CD14-positive monocyte (primary cell): Measurements from ENCODE around the gene SH2B2. TPM values are rescaled to one million over a fixed set of nuclear protein-coding genes. Genes with fewer than 3 reads are reported as not detected.
"Not testable (repeated sequence)": the region's sequence is repeated elsewhere in the genome, so short reads cannot be mapped to it uniquely, and the experiment has no call there.

ENCODE experiments used
- DNase-seq, 3 donors: peaks; one replicate each; pipeline ENCODE4 v3.0.0-alpha.2; 2011 to 2022
- H2AFZ ChIP-seq: 2 replicates; pipeline ENCODE4 v1.6.0; 2012; ENCODE audit warnings: mild to moderate bottlenecking, low read depth, low read length, inconsistent platforms; ENCODE audit not compliant: insufficient read depth, poor library complexity, severe bottlenecking
- H3K27ac ChIP-seq, 2 donors: 1 replicate in 1 of 2; 2 replicates in 1 of 2; pipeline ENCODE4 v1.5.1; 2012 to 2013; ENCODE audit warnings: low read length in 2 of 2, control low read depth in 1 of 2, inconsistent platforms in 1 of 2, low read depth in 1 of 2, mild to moderate bottlenecking in 1 of 2
- H3K27me3 ChIP-seq, 2 donors: one replicate each; pipeline versions ENCODE4 v1.6.0 to v1.6.1; 2011 to 2013; ENCODE audit warnings: low read length in 2 of 2; ENCODE audit not compliant: control insufficient read depth in 2 of 2, insufficient read depth in 2 of 2
- H3K36me3 ChIP-seq, 2 donors: replicated peaks in 1 of 2; 1 replicate in 1 of 2; 2 replicates in 1 of 2; pipeline versions ENCODE4 v1.5.1 to v1.6.1; 2012 to 2013; ENCODE audit warnings: low read length in 2 of 2, control low read depth in 1 of 2, inconsistent platforms in 1 of 2, mild to moderate bottlenecking in 1 of 2; ENCODE audit not compliant: insufficient read depth in 2 of 2, control insufficient read depth in 1 of 2
- H3K4me1 ChIP-seq, 2 donors: 1 replicate in 1 of 2; 2 replicates in 1 of 2; pipeline versions ENCODE4 v1.5.1 to v1.6.1; 2012 to 2013; ENCODE audit warnings: low read length in 2 of 2, control low read depth in 1 of 2, inconsistent platforms in 1 of 2, mild to moderate bottlenecking in 1 of 2, moderate library complexity in 1 of 2; ENCODE audit not compliant: insufficient read depth in 2 of 2, control insufficient read depth in 1 of 2
- H3K4me2 ChIP-seq: replicated peaks from 2 replicates; pipeline ENCODE3; 2012; ENCODE audit warnings: low read length, moderate library complexity, mild to moderate bottlenecking; ENCODE audit not compliant: poor library complexity, severe bottlenecking; ENCODE audit errors: extremely low read depth
- H3K4me3 ChIP-seq, 3 experiments: fragments of 200-600 bp in 1 of 3; sonication (generic) in 1 of 3; replicated peaks in 1 of 3; 1 replicate in 2 of 3; 2 replicates in 1 of 3; pipeline ENCODE4 v1.5.1; 2011 to 2013; ENCODE audit warnings: low read length in 3 of 3, mild to moderate bottlenecking in 3 of 3, control low read depth in 2 of 3, low read depth in 2 of 3, inconsistent platforms in 1 of 3, moderate library complexity in 1 of 3
- H3K79me2 ChIP-seq: 2 replicates; pipeline ENCODE4 v1.6.0; 2012; ENCODE audit warnings: mild to moderate bottlenecking, control low read depth, inconsistent platforms, low read length, moderate library complexity; ENCODE audit not compliant: insufficient read depth
- H3K9ac ChIP-seq: 2 replicates; pipeline ENCODE4 v1.6.0; 2017; ENCODE audit warnings: low read length, mild to moderate bottlenecking; ENCODE audit not compliant: insufficient read depth, poor library complexity, severe bottlenecking
- H3K9me3 ChIP-seq, 2 donors: replicated peaks in 1 of 2; 1 replicate in 1 of 2; 2 replicates in 1 of 2; pipeline versions ENCODE4 v1.5.1 to v1.6.1; 2012 to 2013; ENCODE audit warnings: low read length in 2 of 2, control low read depth in 1 of 2; ENCODE audit not compliant: control insufficient read depth in 1 of 2, insufficient read depth in 1 of 2
- H4K20me1 ChIP-seq: 2 replicates; pipeline ENCODE4 v1.6.0; 2012; ENCODE audit warnings: mild to moderate bottlenecking, low read length, control low read depth, moderate library complexity; ENCODE audit not compliant: insufficient read depth
- H3K27ac Mint-ChIP-seq, 7 donors: one replicate each; pipeline ENCODE4 v1.8.0; 2020; ENCODE audit warnings: mild to moderate bottlenecking in 7 of 7, mixed read lengths in 7 of 7, moderate library complexity in 6 of 7, inconsistent platforms in 2 of 7
- H3K27me3 Mint-ChIP-seq, 3 donors: one replicate each; pipeline ENCODE4 v1.8.0; 2021 to 2022; ENCODE audit warnings: low read depth in 3 of 3, mild to moderate bottlenecking in 3 of 3, mixed read lengths in 3 of 3, moderate library complexity in 3 of 3, inconsistent platforms in 1 of 3
- H3K36me3 Mint-ChIP-seq, 2 donors: one replicate each; pipeline ENCODE4 v1.8.0; 2020; ENCODE audit warnings: mixed read lengths in 2 of 2, inconsistent platforms in 1 of 2, mild to moderate bottlenecking in 1 of 2
- H3K4me1 Mint-ChIP-seq: one replicate; pipeline ENCODE4 v1.8.0; 2020; ENCODE audit warnings: mild to moderate bottlenecking, mixed read lengths
- H3K4me3 Mint-ChIP-seq, 2 donors: one replicate each; pipeline ENCODE4 v1.8.0; 2020; ENCODE audit warnings: mild to moderate bottlenecking in 2 of 2, mixed read lengths in 2 of 2, moderate library complexity in 1 of 2
- H3K9me3 Mint-ChIP-seq, 7 donors: one replicate each; pipeline ENCODE4 v1.8.0; 2020 to 2022; ENCODE audit warnings: mixed read lengths in 7 of 7, mild to moderate bottlenecking in 6 of 7, moderate library complexity in 6 of 7, inconsistent platforms in 2 of 7
- WGBS: methylation state at CpG from one replicate; pipeline ENCODE4 v1.1.5; 2013; ENCODE audit warnings: missing lambda C conversion rate; ENCODE audit not compliant: insufficient coverage; 5-methylcytosine and 5-hydroxymethylcytosine counted together
- intact Hi-C, 2 donors: fragments of 100-400 bp; cut with micrococcal nuclease; formaldehyde crosslinking; loops; one replicate each; pipeline versions ENCODE4 v1.15.0 to v1.15.1; 2023
- polyA plus RNA-seq, 3 donors: library from polyadenylated mRNA; depleted of rRNA in 1 of 3; unstranded in 2 of 3; stranded (reverse) in 1 of 3; fragments of 300-500 nt in 2 of 3; fragments of >200 nt in 1 of 3; fragmentation: Illumina TruSeq in 2 of 3; gene quantifications; 1 replicate in 2 of 3; 2 replicates in 1 of 3; pipeline ENCODE4 v1.2.3, GENCODE V29; 2012 to 2021

Gene SH2B2
- polyA plus RNA-seq, 3 donors: 3.8 to 26.3 (median 4.7) TPM

GRCh38 chr7:102330666-102331460 lies 44.2 kb downstream of the SH2B2 start:
- DNase-seq, H3K27me3 ChIP-seq, H3K4me3 ChIP-seq, H3K27me3 Mint-ChIP-seq, H3K9ac ChIP-seq, H3K4me3 Mint-ChIP-seq, H3K9me3 ChIP-seq, H3K36me3 Mint-ChIP-seq, H3K4me1 ChIP-seq, H4K20me1 ChIP-seq, H3K79me2 ChIP-seq, H3K4me2 ChIP-seq, H3K36me3 ChIP-seq, H3K9me3 Mint-ChIP-seq, intact Hi-C loops, H3K27ac ChIP-seq, H2AFZ ChIP-seq: not testable (repeated sequence)
- WGBS: 93% methylated on average over 5 of the region's 8 CpGs
- H3K4me1 Mint-ChIP-seq: peaks cover 17% of the 10 kb centered on the region
- peak overlapping the region in 1 of 7 donors; percentile 17 for H3K27ac Mint-ChIP-seq

GRCh38 chr7:102335574-102335973 lies 48.9 kb downstream of the SH2B2 start:
- H3K9me3 Mint-ChIP-seq, H3K27ac Mint-ChIP-seq, intact Hi-C loops, H3K9me3 ChIP-seq, H3K4me3 ChIP-seq, H2AFZ ChIP-seq, H3K36me3 Mint-ChIP-seq, H3K4me1 Mint-ChIP-seq, H3K27me3 Mint-ChIP-seq, H4K20me1 ChIP-seq, H3K4me3 Mint-ChIP-seq, H3K79me2 ChIP-seq, H3K4me1 ChIP-seq, H3K27me3 ChIP-seq, DNase-seq, H3K9ac ChIP-seq, H3K27ac ChIP-seq, H3K4me2 ChIP-seq, H3K36me3 ChIP-seq: not testable (repeated sequence)
- WGBS: 95% methylated on average over 3 of the region's 7 CpGs

- H3K27me3 Mint-ChIP-seq, H3K4me1 Mint-ChIP-seq, H3K4me3 ChIP-seq, H3K27ac ChIP-seq, H3K36me3 Mint-ChIP-seq, H3K36me3 ChIP-seq, H3K4me2 ChIP-seq, H3K4me1 ChIP-seq, H3K9me3 Mint-ChIP-seq, DNase-seq, intact Hi-C loops, H3K9ac ChIP-seq, H3K27ac Mint-ChIP-seq, H3K9me3 ChIP-seq, H3K27me3 ChIP-seq, H3K79me2 ChIP-seq, H3K4me3 Mint-ChIP-seq, H4K20me1 ChIP-seq, H2AFZ ChIP-seq: not testable (repeated sequence)
- no CpG with 5 or more reads among the region's 8 CpGs for WGBS
Observed at GRCh38 chr7:102337002-102337401, 50.3 kb downstream of the SH2B2 start.

- H3K4me1 ChIP-seq, H3K79me2 ChIP-seq, H3K27me3 Mint-ChIP-seq, H3K27ac ChIP-seq, DNase-seq, H3K27me3 ChIP-seq, H3K36me3 Mint-ChIP-seq, H3K4me2 ChIP-seq, H3K9me3 ChIP-seq, H3K4me1 Mint-ChIP-seq, intact Hi-C loops, H2AFZ ChIP-seq, H3K36me3 ChIP-seq, H3K27ac Mint-ChIP-seq, H3K9ac ChIP-seq, H4K20me1 ChIP-seq, H3K4me3 ChIP-seq, H3K4me3 Mint-ChIP-seq, H3K9me3 Mint-ChIP-seq: not testable (repeated sequence)
- WGBS: no CpG with 5 or more reads among the region's 4 CpGs
Observed at GRCh38 chr7:102337420-102337819, 50.8 kb downstream of the SH2B2 start.
